SK-N-MC (cell line): Measurements from ENCODE around the gene SAMD9.

Experiments used
- EZH2 ChIP-seq: fragments of 200-600 bp; sonication (generic); IDR thresholded peaks from one replicate; pipeline ENCODE4 v1.6.1; 2017; ENCODE audit warnings: antibody characterized with exemption
- POLR2AphosphoS5 ChIP-seq: IDR thresholded peaks from 2 replicates; pipeline ENCODE4 v1.6.1; 2012; ENCODE audit warnings: mild to moderate bottlenecking, low read depth, low read length, borderline replicate concordance

DNA sequence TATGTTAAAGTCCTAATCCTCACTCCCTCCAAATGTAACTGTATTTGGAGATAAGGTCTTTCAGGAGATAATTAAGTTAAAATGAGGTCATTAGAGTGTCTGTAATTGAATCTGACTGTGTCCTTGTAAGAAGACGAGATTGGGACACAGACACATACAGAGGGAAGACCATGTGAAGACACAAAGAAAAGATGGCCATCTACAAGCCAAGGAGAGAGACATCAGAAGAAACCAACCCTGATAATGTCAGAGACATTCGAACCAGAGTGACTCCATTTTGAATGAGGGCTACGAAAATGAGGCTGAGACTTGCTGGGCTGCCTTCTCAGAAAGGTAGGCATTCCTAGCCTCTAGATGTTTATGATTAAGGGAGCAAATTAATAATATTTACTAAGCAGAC is 30.9 kb upstream of the SAMD9 start:
- no peak for TF ChIP-seq POLR2AphosphoS5
- TF ChIP-seq EZH2, result no peak
